PFSK-1 (cell line): Measurements from ENCODE around the gene SAA2.

ENCODE experiments used
- FOXP2 ChIP-seq: optimal IDR thresholded peaks from 2 replicates; pipeline ENCODE3; 2011; ENCODE audit warnings: borderline replicate concordance, control low read depth, inconsistent platforms; ENCODE audit not compliant: insufficient read depth; ENCODE audit errors: extremely low read length, extremely low read depth
- POLR2AphosphoS5 ChIP-seq: IDR thresholded peaks from 2 replicates; pipeline ENCODE4 v1.6.1; 2012; ENCODE audit warnings: low read depth, mild to moderate bottlenecking, control low read depth, low read length, moderate library complexity
- REST ChIP-seq, 2 experiments: IDR thresholded peaks; 2 replicates each; pipeline versions ENCODE4 v1.6.1 to v1.8.0; 2011 to 2012; ENCODE audit warnings: low read depth in 2 of 2, low read length in 2 of 2, control low read depth in 1 of 2, inconsistent platforms in 1 of 2, mild to moderate bottlenecking in 1 of 2, moderate library complexity in 1 of 2; ENCODE audit not compliant: insufficient read depth in 1 of 2
- SIN3A ChIP-seq: IDR thresholded peaks from 2 replicates; pipeline ENCODE4 v1.6.1; 2012; ENCODE audit warnings: mild to moderate bottlenecking, low read length, moderate library complexity, borderline replicate concordance; ENCODE audit not compliant: insufficient read depth
- TAF1 ChIP-seq: IDR thresholded peaks from 2 replicates; pipeline ENCODE4 v1.6.1; 2012; ENCODE audit warnings: low read length, control low read depth, borderline replicate concordance; ENCODE audit not compliant: insufficient read depth

GRCh38 chr11:18253233-18253632 is 4.8 kb upstream of the SAA2 start:
- TF ChIP-seq POLR2AphosphoS5, result no peak
- no peak for TF ChIP-seq REST (IDR thresholded peaks at IDR 0.05; ENCODE audit: insufficient read depth in 1 of 2, low read depth in 2 of 2, low read length in 2 of 2)
- TF ChIP-seq TAF1, result no peak
- TF ChIP-seq SIN3A, result no peak
- TF ChIP-seq FOXP2, result no peak
